Measurements from ENCODE around the gene MAGED2.
A peak's percentile ranks its signal among the peaks of the same experiment; 100 is the strongest.

MAGED2 gene

DNA sequence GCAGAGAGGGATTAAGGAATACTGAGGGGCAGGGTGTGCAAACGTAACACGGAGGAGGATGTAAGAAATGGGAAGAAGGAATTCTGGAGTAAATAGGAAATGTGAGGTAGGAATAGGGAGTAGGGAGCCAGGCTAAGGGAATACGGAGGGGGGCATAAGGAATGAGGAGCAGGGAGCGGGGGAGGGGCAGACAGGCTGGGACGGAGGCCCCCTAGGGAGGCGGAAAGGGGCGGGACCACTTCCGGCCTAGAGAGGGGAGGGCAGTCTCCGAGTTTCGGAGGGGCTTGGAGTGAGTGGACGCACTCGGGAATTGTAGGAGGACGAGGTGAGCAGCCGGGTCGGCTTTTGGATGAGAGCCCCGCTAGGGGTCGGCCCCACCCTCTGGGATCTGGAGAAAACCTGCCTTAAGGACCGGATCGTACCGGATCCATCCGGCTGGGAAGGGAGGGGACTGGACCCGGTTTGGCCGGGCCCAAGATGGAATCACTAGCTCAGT is 612 bp downstream of the MAGED2 start:
- H3K9me2 ChIP-seq (replicated peaks; ENCODE audit: control insufficient read depth, low read length), result no peaks in the 10 kb centered on the region
- peak overlapping the region; percentile 32 for H3K27ac ChIP-seq (ENCODE audit: low read depth, low read length)
- no peak for TF ChIP-seq EZH2phosphoT487 (IDR thresholded peaks at IDR 0.05; ENCODE audit: borderline replicate concordance, low read length)
- TF ChIP-seq, protein P1, sequence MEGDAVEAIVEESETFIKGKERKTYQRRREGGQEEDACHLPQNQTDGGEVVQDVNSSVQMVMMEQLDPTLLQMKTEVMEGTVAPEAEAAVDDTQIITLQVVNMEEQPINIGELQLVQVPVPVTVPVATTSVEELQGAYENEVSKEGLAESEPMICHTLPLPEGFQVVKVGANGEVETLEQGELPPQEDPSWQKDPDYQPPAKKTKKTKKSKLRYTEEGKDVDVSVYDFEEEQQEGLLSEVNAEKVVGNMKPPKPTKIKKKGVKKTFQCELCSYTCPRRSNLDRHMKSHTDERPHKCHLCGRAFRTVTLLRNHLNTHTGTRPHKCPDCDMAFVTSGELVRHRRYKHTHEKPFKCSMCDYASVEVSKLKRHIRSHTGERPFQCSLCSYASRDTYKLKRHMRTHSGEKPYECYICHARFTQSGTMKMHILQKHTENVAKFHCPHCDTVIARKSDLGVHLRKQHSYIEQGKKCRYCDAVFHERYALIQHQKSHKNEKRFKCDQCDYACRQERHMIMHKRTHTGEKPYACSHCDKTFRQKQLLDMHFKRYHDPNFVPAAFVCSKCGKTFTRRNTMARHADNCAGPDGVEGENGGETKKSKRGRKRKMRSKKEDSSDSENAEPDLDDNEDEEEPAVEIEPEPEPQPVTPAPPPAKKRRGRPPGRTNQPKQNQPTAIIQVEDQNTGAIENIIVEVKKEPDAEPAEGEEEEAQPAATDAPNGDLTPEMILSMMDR (IDR thresholded peaks at IDR 0.05; ENCODE audit: low read depth, low read length, poor library complexity, severe bottlenecking), result no peak
- peaks cover 6% of the 10 kb centered on the region for H3K79me2 ChIP-seq (ENCODE audit: control insufficient read depth, low read length)
- H3K4me2 ChIP-seq (ENCODE audit: low read length), result peak overlapping the region; percentile 73
- H3F3A ChIP-seq (ENCODE audit: control insufficient read depth, insufficient read depth), result no peaks in the 10 kb centered on the region
- peak overlapping the region; percentile 89 for H3K4me3 ChIP-seq (ENCODE audit: low read length)
- no peaks in the 10 kb centered on the region for H4K20me1 ChIP-seq (ENCODE audit: control insufficient read depth, insufficient read depth, low read depth, low read length)
- H3K4me1 ChIP-seq (ENCODE audit: control insufficient read depth, low read length), result peaks cover 16% of the 10 kb centered on the region
- no peaks in the 10 kb centered on the region for H3K9me3 ChIP-seq (ENCODE audit: control insufficient read depth, insufficient read depth, low read length)
- H3K36me3 ChIP-seq (ENCODE audit: control insufficient read depth, low read length), result no peaks in the 10 kb centered on the region
- H3K27me3 ChIP-seq (ENCODE audit: control insufficient read depth, low read length), result peaks cover 5% of the 10 kb centered on the region; the same call in 1 of the 2 replicates

DNA sequence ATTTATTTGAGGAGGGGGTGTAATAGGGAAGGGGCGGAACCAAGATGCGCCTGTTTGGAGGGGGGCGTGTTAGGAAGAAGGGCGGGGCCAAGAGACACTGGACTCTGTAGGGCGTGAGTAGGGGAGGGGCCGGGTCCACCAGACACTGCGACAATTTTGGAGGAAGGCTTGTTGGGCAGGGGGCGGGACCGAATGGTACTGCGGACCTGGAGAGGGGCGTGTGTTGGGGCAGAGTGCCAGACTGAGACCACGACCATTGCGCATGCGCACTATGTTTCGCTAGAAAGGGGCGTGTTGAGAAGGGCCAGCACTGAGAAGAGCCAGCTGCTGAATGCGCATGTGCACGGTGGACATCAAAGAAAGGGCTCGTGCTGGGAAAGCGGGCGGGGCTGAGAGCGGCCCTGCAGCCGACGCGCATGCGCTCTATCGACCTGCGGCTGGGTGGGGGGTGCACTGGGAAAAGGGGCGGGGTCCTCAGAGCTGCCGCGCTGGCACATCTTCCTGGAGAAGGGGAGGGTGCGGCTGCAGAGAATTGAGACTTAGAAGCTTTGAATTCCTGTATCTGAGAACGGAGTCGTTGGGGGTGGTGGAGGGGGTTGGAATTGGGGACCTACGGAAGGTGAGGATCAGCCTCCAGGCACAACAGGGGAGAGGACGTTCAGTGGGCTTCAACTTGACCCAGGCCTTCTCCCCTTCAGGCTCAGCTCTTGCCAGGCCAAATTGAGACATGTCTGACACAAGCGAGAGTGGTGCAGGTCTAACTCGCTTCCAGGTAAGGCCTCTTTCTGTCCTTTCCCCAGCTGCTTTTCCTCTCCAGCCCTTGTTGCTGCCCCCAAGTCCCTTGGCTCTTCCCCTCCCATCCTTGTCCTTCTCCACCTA is 1.3 kb downstream of the MAGED2 start:
- peaks cover 5% of the 10 kb centered on the region; the same call in 1 of the 2 replicates for H3K27me3 ChIP-seq (ENCODE audit: control insufficient read depth, low read length)
- H3K79me2 ChIP-seq (ENCODE audit: control insufficient read depth, low read length), result peaks cover 6% of the 10 kb centered on the region
- H4K20me1 ChIP-seq (ENCODE audit: control insufficient read depth, insufficient read depth, low read depth, low read length), result no peaks in the 10 kb centered on the region
- H3K4me1 ChIP-seq (ENCODE audit: control insufficient read depth, low read length), result peaks cover 16% of the 10 kb centered on the region
- H3K36me3 ChIP-seq (ENCODE audit: control insufficient read depth, low read length), result peaks cover 5% of the 10 kb centered on the region
- no peak for TF ChIP-seq EZH2phosphoT487 (IDR thresholded peaks at IDR 0.05; ENCODE audit: borderline replicate concordance, low read length)
- TF ChIP-seq, protein P1 (IDR thresholded peaks at IDR 0.05; ENCODE audit: low read depth, low read length, poor library complexity, severe bottlenecking), result no peak
- no peaks in the 10 kb centered on the region for H3K9me2 ChIP-seq (replicated peaks; ENCODE audit: control insufficient read depth, low read length)
- H3K4me3 ChIP-seq (ENCODE audit: low read length), result peak overlapping the region; percentile 89
- peak overlapping the region; percentile 73 for H3K4me2 ChIP-seq (ENCODE audit: low read length)
- H3K27ac ChIP-seq (ENCODE audit: low read depth, low read length), result peak overlapping the region; percentile 32
- no peaks in the 10 kb centered on the region for H3K9me3 ChIP-seq (ENCODE audit: control insufficient read depth, insufficient read depth, low read length)
- no peaks in the 10 kb centered on the region for H3F3A ChIP-seq (ENCODE audit: control insufficient read depth, insufficient read depth)

DNA sequence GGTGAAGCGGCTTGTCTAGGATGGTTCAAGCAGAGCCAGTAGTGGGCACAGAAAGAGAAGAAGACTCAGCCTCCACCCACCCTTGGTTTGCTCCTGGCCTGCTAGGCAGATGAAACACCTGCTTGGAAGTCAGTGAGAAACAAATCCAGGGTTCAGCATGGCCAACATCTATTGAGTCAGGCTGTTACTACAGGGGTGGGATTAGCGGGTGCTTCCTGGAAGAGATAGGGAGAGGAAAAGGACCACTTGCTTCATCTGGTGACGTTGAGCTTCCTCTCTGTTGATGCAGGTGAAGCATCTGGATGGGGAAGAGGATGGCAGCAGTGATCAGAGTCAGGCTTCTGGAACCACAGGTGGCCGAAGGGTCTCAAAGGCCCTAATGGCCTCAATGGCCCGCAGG is 3.0 kb downstream of the MAGED2 start:
- peaks cover 5% of the 10 kb centered on the region for H3K36me3 ChIP-seq (ENCODE audit: control insufficient read depth, low read length)
- no peaks in the 10 kb centered on the region for H3F3A ChIP-seq (ENCODE audit: control insufficient read depth, insufficient read depth)
- H3K4me1 ChIP-seq (ENCODE audit: control insufficient read depth, low read length), result peaks cover 16% of the 10 kb centered on the region
- H4K20me1 ChIP-seq (ENCODE audit: control insufficient read depth, insufficient read depth, low read depth, low read length), result no peaks in the 10 kb centered on the region
- no peak overlapping the region for H3K4me2 ChIP-seq (ENCODE audit: low read length)
- no peak overlapping the region for H3K27ac ChIP-seq (ENCODE audit: low read depth, low read length)
- no peaks in the 10 kb centered on the region for H3K9me3 ChIP-seq (ENCODE audit: control insufficient read depth, insufficient read depth, low read length)
- H3K9me2 ChIP-seq (replicated peaks; ENCODE audit: control insufficient read depth, low read length), result no peaks in the 10 kb centered on the region
- H3K79me2 ChIP-seq (ENCODE audit: control insufficient read depth, low read length), result peaks cover 6% of the 10 kb centered on the region
- no peak overlapping the region for H3K4me3 ChIP-seq (ENCODE audit: low read length)
- TF ChIP-seq, protein P1 (IDR thresholded peaks at IDR 0.05; ENCODE audit: low read depth, low read length, poor library complexity, severe bottlenecking), result no peak
- TF ChIP-seq EZH2phosphoT487 (IDR thresholded peaks at IDR 0.05; ENCODE audit: borderline replicate concordance, low read length), result no peak
- peaks cover 5% of the 10 kb centered on the region; the same call in 1 of the 2 replicates for H3K27me3 ChIP-seq (ENCODE audit: control insufficient read depth, low read length)

Data from DOHH2 (cell line).